ENCODE measurements around the gene GALNT16. TPM values are rescaled to one million over a fixed set of nuclear protein-coding genes. Genes with fewer than 3 reads are reported as not detected.
"Not testable (repeated sequence)": the region's sequence is repeated elsewhere in the genome, so short reads cannot be mapped to it uniquely, and the experiment has no call there.

Gene GALNT16
- total RNA-seq, 1 donor from 2014 or later: 3.1 TPM

DNA sequence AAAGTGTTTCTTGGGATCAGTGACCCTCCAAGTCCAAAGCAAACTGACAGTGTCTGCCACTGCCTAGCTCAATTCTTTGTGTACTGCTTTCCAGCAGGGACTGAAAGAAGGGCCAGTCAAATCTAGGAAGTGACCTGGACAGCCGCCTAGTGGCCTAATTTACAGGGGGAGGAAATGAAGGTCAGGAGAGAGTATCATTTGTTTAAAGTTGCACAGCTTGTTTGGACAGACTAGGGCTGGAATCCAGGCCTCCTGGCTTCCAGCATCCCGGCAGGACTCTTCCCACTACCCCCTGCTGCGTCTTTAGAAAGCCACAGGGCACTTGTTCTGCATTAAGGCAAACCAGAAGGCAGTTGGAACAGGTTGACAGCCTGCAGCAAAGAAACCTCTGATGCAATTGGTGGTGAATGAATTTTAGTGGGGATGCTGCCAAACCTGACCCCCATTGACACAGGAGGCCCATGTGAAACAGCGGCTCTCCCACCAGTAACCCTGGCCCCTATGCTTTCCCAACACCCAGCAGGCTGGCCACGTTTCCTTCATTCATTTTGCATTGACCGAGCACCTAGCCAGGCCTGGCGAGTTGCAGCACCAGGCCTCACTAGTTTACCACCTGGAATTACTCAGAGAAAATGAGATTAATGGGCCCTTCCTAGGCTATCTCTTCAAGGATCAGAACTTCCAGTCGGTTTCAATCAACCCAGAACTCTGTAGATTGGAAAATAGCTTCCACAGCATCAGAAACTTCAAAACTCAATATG is 28.2 kb downstream of the GALNT16 start:
- no peak overlapping the region for H3K4me3 Mint-ChIP-seq (ENCODE audit: unreplicated experiment)
- no peak overlapping the region for H3K27ac Mint-ChIP-seq (ENCODE audit: unreplicated experiment)
- no peaks in the 10 kb centered on the region for H3K36me3 Mint-ChIP-seq (ENCODE audit: unreplicated experiment)
- no peaks in the 10 kb centered on the region for H3K9me3 Mint-ChIP-seq (ENCODE audit: unreplicated experiment)
- H3K4me1 Mint-ChIP-seq (ENCODE audit: unreplicated experiment): peaks cover 13% of the 10 kb centered on the region
- no peak for DNase-seq (ENCODE audit: extremely low spot score, unreplicated experiment)
- peak; percentile 50 for TF ChIP-seq CTCF (IDR thresholded peaks at IDR 0.05)
- no peaks in the 10 kb centered on the region for H3K27me3 Mint-ChIP-seq (ENCODE audit: unreplicated experiment)

DNA sequence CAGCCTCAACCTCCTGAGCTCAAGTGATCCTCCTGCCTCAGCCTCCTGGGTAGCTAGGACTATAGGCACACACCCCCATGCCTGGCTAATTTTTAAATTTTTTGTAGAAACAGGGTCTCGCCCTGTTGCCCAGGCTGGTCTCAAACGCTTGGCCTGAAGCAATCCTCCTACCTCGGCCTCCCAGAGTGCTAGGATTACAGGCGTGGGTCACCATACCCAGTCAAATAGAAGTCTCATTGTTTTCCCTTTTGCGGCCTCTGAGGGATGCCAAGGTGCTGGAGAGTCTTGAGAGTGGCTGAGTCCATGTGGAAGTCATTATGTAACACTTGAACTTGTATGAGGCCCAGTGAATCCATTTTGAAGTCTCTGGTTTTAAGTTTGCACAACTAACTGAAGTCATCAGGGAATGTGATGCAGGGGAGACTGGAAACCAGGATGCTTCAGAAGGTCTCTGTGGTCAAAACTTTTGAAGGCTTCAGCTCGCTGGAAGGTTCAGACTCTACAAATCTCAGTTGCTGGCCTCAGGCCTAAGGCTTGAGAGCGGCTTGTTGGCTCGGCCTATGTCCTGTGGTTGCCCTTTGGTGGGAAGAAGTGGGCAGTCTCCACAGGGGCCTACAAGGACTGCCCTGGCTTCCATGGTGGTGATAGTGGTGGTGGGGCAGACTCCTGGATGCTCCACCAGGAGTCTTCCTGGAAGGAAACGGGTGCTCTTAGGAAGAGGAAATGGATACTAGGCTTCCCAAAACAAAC is 29.2 kb downstream of the GALNT16 start:
- Mint-ChIP-seq H3K4me1 (ENCODE audit: unreplicated experiment) (peaks cover 13% of the 10 kb centered on the region), H3K9me3 (ENCODE audit: unreplicated experiment) (no peaks in the 10 kb centered on the region), H3K36me3 (ENCODE audit: unreplicated experiment) (no peaks in the 10 kb centered on the region), H3K4me3 (ENCODE audit: unreplicated experiment) (no peak overlapping the region), H3K27me3 (ENCODE audit: unreplicated experiment) (no peaks in the 10 kb centered on the region), H3K27ac (ENCODE audit: unreplicated experiment) (no peak overlapping the region)
- TF ChIP-seq CTCF (IDR thresholded peaks at IDR 0.05): no peak
- DNase-seq (ENCODE audit: extremely low spot score, unreplicated experiment): no peak

GRCh38 chr14:69289811-69290520 is 30.0 kb downstream of the GALNT16 start:
- no peak for DNase-seq (ENCODE audit: extremely low spot score, unreplicated experiment)
- Mint-ChIP-seq H3K27me3 (ENCODE audit: unreplicated experiment) (no peaks in the 10 kb centered on the region), H3K27ac (ENCODE audit: unreplicated experiment) (no peak overlapping the region), H3K4me3 (ENCODE audit: unreplicated experiment) (no peak overlapping the region), H3K4me1 (ENCODE audit: unreplicated experiment) (peaks cover 13% of the 10 kb centered on the region), H3K9me3 (ENCODE audit: unreplicated experiment) (no peaks in the 10 kb centered on the region), H3K36me3 (ENCODE audit: unreplicated experiment) (no peaks in the 10 kb centered on the region)
- TF ChIP-seq CTCF (IDR thresholded peaks at IDR 0.05): no peak

DNA sequence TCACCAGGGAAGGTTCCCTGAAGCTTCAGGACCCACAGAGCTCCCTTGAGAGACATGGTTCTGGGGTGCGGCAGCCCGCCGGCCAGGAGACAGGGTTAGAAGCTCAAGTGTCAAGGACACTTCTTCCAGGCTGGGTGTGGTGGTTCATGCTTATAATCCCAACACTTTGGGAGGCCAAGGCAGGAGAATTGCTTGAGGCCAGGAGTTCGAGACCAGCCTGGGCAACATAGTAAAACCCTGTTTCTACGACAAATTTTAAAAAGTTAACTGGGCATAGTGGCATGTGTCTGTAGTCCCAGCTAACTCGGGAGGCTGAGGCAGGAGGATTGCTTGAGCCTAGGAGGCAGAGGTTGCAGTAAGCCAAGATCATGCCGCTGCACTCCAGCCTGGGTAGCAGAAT is 30.9 kb downstream of the GALNT16 start:
- not testable (repeated sequence) for DNase-seq (ENCODE audit: extremely low spot score, unreplicated experiment); H3K9me3 Mint-ChIP-seq (ENCODE audit: unreplicated experiment); H3K4me3 Mint-ChIP-seq (ENCODE audit: unreplicated experiment); H3K27me3 Mint-ChIP-seq (ENCODE audit: unreplicated experiment); H3K36me3 Mint-ChIP-seq (ENCODE audit: unreplicated experiment); H3K27ac Mint-ChIP-seq (ENCODE audit: unreplicated experiment)
- H3K4me1 Mint-ChIP-seq (ENCODE audit: unreplicated experiment): peaks cover 13% of the 10 kb centered on the region

DNA sequence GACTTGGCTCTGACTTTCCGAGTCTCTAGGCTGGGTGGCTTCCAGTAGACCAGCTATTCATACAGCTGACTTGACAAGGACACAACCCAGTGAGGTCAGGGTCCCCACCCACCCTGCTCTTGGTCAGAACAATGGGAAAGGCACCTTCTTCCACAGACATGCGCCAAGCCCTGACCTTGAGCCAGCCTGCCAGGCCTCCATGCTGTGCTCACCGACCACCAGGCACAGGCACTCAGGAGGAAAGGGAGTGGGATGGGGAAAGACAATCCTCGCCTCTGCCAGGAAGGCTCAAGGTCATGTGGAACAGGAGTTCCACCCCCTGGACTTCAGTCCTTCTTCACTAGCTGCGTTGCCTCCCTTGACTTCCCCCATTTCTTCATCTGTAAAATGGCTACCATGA is 31.4 kb downstream of the GALNT16 start:
- Mint-ChIP-seq H3K4me1 (ENCODE audit: unreplicated experiment) (peaks cover 13% of the 10 kb centered on the region), H3K36me3 (ENCODE audit: unreplicated experiment) (no peaks in the 10 kb centered on the region), H3K27ac (ENCODE audit: unreplicated experiment) (no peak overlapping the region), H3K27me3 (ENCODE audit: unreplicated experiment) (no peaks in the 10 kb centered on the region), H3K4me3 (ENCODE audit: unreplicated experiment) (no peak overlapping the region), H3K9me3 (ENCODE audit: unreplicated experiment) (no peaks in the 10 kb centered on the region)
- no peak for TF ChIP-seq CTCF (IDR thresholded peaks at IDR 0.05)
- no peak for DNase-seq (ENCODE audit: extremely low spot score, unreplicated experiment)

Data from osteocyte (in vitro differentiated cells).